T47D (cell line): ENCODE measurements around the gene ADAM17.

Experiments
- DNase-seq, 2 experiments: peaks; one replicate each; pipeline versions ENCODE4 v3.0.0 to v3.0.0-alpha.2; 2011 to 2012; ENCODE audit warnings: low read depth in 1 of 2, low spot score in 1 of 2
- JUND ChIP-seq: IDR thresholded peaks from 2 replicates; pipeline ENCODE4 v1.6.1; 2012; ENCODE audit warnings: low read depth
- in situ Hi-C: cut with HindIII; loops from 2 replicates; pipeline ENCODE4 v1.10.0; 2016; ENCODE audit warnings: low sequenced_read_pairs, low pct_unique_long_range_greater_than_20kb

Gene ADAM17

GRCh38 chr2:9582624-9583023, 27.0 kb upstream of the ADAM17 start:
- TF ChIP-seq JUND: no peak
- no peak for DNase-seq
- in situ Hi-C loops: no loop called here

- DNase-seq: no peak
- no peak for TF ChIP-seq JUND
- in situ Hi-C loops: no loop called here
These were observed 23.0 kb upstream of the ADAM17 start for GRCh38 chr2:9578467-9579235.

- in situ Hi-C loops: no loop called here
- DNase-seq: no peak
- TF ChIP-seq JUND: no peak
These were observed 18.7 kb upstream of the ADAM17 start for GRCh38 chr2:9574331-9574730.

- DNase-seq: no peak
- TF ChIP-seq JUND: no peak
- in situ Hi-C loops: no loop called here
These were observed 18.2 kb upstream of the ADAM17 start for GRCh38 chr2:9573840-9574239.

GRCh38 chr2:9573013-9573720, 17.5 kb upstream of the ADAM17 start:
- in situ Hi-C loops: no loop called here
- TF ChIP-seq JUND: no peak
- no peak for DNase-seq

DNA sequence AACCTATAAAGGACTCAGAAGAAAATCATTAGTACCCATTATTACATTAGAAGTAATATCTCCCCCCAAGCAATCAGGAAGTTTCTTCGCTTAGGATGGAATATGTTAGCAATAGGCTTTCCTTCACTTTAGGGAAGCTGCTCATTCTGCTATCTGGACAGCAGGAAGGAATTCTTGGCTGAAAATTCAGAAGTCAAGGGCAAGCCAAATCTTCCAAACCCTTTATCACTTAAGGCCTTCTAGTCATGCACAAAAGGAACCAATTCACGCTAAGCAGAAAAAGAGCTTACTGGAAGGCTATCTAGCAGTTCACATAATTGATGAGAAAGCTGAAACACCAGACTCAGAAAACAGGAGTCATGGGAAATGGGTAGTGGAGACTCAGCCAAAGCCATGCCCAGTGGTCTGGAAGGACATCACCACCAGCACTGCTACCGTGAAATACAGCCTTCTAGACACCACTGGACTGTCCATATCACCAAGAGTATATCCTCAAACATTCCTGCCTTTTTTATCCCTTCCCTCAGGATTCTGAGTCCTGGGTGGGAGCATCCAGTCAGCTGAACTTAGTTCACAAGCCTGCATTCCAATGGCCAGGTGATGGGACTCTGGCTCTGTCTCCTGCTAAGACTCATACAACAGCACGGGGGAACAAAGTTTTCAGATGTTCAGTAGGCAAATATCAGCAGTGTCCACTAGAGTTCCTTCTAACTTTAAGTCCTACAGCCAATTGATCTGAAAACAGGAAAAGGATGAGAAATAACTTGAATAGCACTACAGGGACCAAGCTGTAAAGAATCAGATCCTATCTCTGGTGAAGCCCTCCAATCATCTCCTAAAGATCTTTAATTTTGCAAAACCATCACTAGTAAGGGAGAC, 14.8 kb upstream of the ADAM17 start:
- peak in 1 of 2 experiments; percentile 10 for DNase-seq
- in situ Hi-C loops: no loop called here
- TF ChIP-seq JUND: no peak

GRCh38 chr2:9565436-9566153, 10.0 kb upstream of the ADAM17 start:
- in situ Hi-C loops: no loop called here
- DNase-seq: peak in 1 of 2 experiments; percentile 50
- TF ChIP-seq JUND: no peak

GRCh38 chr2:9560628-9561027, 5.0 kb upstream of the ADAM17 start:
- no peak for TF ChIP-seq JUND
- in situ Hi-C loops: no loop called here
- DNase-seq: no peak

GRCh38 chr2:9558948-9559381, 3.3 kb upstream of the ADAM17 start:
- in situ Hi-C loops: no loop called here
- TF ChIP-seq JUND: no peak
- DNase-seq: peak in 1 of 2 experiments; percentile 31

- no peak for DNase-seq
- in situ Hi-C loops: no loop called here
- no peak for TF ChIP-seq JUND
These were observed 602 bp upstream of the ADAM17 start for GRCh38 chr2:9556121-9556743.

GRCh38 chr2:9554921-9555296, 721 bp downstream of the ADAM17 start:
- DNase-seq: peak in 1 of 2 experiments; percentile 58
- in situ Hi-C loops: no loop called here
- no peak for TF ChIP-seq JUND
